Activated naive CD4-positive, alpha-beta T cell treated with Interleukin-2 at 50 U/mL for 16 hours (primary cell): ENCODE data around the gene PTCH1.
A peak's percentile ranks its signal among the peaks of the same experiment; 100 is the strongest.

Source experiments
- DNase-seq: peaks from one replicate; pipeline ENCODE4 v3.0.0-alpha.2; 2020

The PTCH1 gene

DNA sequence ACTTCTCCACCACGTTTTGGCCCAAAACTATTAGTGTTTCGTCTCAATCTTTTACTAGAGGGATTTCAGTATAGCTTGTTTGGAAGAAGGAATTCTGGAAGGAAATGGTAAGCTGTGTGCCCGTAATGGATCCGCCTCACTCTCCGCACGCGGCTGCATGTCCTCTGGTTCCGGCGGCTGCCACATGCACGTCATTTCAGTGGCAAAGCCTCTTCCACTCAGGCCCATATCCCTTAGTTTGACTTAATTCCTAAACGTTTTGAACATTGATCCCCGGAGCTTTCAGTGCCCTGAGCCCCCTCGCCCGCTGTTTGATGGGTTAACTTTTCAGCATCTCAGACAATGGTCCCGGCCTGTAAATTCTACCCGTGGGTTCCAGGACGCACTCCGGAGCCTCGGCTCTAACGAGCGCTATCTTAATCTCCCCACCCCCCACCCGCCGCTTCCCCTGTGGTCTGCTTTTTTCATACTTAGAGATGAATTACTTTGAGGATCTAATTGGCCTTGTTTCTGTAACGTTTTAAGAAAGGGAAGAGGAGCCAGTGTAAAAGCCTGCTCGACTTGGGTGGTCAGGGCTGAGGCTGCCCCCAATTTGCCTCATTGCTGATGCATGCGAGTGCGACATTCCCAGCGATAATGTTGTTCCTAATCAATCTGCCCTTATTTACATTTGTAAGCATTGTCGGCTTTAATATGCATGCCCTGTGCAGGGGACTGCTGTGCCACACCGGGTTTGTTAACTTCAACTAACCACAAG lies 4.6 kb downstream of the PTCH1 start:
- no peak for DNase-seq

DNA sequence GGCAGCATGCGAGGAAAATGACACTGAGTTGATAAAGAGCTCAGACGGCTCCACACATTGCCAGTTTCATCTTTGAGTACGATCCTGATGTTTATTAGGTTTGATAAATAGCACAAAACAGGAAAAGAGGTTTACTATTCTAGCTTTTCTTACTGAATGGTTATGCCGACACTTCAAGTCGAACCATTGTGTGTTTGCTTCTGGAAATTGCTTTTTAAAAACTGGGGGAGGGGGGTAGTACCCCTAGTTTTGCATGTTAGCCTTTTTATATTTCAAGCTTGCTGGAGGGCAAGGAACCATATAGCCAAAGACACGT lies 5.2 kb downstream of the PTCH1 start:
- DNase-seq: no peak

DNA sequence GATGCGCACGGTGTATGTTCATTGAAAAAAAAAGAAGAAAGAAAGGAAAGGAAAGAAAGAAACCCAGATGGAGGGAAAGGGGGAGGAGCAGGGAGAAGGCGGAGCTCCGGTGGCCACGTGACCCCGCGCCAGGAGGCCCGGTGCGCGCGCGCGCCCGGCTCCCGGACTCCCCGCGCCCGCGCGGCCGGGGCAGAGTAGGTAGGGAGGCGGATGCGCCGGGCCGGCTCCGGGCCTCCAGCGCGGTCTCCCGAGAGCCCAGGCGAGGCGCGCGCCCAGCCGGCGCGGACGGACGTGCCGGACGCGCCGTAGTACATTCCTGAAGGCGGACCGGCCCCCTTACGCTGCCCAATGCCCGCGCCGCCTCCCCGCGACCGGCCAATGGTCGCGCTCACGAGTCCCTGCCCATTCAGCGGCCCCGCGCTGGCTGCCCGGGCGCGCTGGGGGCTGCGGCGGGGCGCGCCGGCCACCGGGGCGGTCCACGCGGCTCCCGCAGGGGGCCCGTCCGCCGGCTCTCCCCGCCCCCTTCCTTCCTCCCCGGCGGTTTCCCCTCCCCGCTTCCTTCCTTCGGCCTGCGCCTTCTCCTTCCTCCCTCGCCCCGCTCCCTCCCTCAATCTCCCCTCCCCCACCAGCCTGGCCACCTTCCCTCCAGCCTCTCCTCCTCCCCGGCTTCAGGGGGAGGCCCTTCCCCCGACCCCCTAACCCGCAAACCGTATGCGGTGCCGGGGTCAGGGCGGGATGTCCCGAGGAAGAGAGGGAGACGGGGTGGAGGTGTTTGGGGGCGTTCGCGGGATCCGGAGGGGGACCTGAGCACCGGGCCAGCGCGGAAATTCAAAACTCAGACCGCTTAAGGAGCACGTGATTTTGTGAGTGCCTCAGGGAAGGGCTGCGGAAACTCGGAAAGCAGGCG lies 5.8 kb downstream of the PTCH1 start:
- DNase-seq: peak; percentile 87

DNA sequence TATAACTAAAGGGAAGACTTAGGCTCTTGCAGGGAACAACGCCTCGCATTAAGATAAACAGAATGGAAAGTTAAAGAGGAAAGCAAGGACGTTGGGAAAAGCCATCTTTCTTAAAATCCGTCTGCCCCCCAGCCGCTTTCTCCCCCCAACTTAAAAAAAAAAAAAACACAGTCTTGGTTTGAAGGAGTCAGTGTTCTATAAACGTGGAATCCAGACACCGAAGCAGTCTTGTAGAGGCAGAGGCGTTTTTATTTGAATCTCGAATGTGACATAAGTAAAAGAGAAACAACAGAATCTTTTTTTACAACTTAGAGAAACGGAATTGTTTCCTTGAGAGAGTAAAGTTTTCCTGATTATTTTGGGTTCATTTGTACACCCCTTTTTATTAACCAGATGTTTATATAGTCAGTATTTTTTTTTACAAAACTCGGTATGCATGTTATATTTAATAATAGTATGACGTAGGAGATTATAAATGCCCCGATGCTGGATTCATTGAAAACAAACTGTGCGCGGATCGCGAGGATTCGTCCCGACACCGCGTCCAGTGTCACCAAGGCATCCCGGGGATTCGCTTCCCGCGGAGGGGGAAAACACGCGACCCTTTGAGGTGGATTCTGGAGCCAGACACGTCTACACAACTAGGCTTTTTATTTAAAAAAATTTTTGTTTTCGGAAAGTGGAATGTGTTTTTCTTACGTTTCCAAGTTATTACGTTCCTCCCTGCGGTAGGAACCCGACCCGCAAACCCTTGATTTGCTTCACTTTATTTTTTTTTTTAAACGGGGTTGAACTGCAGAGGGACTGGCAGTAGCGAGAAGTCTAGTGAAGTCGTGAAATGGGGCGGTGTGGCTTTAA lies 6.7 kb downstream of the PTCH1 start:
- no peak for DNase-seq

DNA sequence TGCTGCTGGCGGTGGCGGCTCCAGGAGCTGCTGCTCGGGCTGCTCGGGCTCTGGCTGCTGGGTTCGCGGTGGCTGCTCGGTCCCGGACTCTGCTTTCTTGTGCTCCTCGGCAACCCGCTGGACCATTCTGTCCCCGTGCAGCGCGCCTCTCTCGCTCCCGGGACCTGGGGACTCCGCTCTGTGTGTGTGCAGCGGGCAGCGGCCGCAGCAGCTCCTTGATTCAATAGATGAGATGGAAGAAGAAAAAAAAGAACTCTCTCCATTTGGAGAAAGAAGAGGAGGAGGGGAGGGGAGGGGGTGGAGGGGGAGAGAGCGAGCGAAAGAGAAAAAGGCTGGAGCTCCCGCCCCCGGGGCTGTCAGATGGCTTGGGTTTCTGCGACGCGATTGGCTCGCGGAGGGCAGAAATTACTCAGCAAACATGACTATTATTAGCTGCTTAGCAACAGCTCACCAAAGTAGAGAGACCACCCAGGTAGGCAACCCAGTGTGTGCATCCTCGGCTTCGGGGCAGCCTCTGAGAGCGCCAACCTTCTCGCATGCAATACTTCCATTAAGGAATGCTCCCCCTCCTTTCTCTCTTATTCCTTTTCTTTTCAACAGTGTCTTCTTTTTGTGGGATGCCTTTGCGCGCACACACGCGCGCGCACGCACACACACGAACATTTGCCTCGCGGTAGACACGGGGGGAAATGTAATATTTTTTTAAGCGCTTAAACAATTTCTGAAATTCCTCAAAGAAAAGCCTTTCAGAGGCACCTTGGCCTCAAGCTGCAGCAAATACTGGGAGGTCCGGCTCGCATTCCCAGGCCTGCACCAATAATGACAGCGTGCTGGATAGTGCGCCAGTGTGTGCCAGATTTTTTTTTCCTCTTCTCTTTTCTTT lies 7.6 kb downstream of the PTCH1 start:
- peak; percentile 71 for DNase-seq

DNA sequence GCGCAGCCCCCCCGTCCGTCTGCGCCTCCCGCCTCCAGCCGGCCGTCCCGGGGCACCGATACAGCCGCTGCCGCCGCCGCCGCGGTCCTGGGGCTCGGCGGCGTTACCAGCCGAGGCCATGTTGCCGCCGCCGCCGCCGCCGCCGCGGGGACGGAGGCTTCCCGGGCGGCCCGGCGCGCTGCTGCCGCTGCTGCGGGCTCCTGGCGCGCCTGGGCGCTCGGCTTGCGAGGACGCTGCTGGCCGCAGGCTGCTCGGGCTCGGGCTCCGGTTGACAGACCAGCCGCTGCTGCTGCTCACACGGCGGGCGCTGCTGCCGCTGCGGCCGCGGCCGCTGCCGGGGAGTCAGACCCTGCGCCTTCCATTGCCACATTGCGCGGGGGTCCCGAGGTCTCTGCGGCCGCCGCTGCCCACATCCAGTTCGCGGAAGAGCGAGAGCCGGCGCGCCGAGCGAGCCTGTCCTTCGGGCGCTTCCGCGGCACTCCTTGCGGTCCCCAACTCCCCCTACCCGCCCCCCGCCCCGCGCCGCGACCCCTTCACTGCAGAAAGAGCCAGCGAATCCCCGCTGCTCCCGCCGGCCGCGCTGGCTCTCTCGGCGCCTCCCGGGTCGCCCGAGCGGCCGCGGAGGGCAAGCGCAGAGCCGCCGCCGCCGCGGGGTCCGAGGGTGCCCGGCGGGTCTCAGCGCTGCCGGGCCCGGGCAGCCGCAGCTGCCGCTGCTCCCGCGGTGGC lies 8.4 kb downstream of the PTCH1 start:
- peak; percentile 10 for DNase-seq

DNA sequence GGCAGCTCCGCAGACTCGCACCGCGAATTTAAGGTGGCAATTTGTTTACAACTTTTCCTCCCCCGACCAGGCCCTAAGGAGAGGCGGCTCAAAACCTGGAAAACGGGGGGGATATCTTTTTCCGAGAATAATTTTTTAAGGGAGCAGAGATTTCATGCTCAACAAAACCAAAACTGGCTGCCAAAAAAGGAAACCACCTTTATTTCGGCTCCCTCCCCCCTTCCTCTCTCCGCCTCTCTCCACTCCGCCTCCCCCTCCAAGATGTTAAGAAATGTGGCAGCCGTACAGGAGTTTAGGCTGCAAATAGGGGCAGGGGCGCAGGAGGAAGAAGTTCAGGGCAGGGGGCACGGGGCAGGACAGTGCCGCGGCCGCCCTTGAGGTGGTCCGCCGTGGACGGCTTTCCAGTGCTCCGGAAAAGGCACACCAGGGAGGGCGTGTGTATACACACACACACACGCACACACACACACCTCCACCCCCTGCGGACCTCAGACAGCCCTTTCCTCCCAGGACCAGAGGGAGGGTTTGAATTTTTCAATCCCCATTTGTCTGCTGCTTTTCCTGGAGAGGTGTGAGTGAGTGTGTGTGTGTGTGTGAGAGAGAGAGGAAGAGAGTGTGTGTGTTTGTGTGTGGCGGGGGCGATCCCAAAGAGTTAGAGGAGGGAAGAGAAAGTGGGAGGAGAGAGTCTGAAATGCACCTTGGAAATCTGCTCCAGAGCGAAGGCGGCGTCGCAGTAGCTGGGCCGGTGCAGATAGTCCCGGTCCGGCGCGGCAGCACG lies 9.1 kb downstream of the PTCH1 start:
- peak; percentile 48 for DNase-seq

DNA sequence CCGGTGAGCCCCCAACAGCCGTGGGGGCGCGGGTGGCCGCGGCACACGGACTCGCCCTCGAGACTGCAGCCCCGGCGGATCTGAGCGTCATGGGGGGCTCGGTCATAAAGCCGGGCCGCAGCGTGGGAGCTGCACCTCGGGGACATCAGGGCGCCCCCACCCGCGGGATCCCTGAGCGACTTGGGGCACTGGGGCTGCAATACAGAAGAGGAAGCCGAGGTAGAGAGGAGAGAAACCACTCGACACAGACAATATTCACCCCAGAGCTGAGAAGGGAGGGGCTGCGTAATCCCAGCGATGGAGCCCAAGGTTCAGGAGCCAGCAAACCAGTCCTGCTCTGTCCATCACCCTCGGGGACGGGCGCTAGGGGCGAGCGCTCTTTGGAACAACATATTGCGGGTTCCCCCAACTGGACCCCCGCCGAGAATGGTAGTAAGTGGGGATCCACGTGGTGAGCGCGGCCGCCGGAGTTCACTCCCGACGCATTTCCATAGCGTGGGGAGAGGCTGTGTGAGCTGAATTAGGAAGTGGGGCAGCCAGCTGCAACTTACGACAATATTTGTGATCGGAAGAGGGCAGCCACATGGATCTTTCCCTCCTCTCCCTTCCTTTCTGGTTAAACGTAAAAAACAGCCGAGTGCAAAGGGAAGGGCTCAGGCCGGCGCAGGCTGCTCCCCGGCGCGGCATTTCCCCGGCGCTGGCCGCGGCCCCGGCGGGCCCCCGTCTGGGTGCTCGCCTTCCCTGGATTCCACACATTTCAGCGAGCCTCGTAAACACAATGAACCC lies 9.9 kb downstream of the PTCH1 start:
- peak; percentile 31 for DNase-seq

DNA sequence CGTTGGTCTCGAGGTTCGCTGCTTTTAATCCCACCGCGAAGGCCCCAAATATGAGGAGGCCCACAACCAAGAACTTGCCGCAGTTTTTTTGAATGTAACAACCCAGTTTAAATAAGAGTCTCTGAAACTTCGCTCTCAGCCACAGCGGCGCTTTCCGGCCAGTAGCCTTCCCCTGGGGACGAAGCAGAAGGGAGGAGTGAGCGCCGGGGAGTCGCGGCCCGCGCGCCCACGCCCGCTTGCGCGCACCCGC lies 10.4 kb downstream of the PTCH1 start:
- DNase-seq: no peak

DNA sequence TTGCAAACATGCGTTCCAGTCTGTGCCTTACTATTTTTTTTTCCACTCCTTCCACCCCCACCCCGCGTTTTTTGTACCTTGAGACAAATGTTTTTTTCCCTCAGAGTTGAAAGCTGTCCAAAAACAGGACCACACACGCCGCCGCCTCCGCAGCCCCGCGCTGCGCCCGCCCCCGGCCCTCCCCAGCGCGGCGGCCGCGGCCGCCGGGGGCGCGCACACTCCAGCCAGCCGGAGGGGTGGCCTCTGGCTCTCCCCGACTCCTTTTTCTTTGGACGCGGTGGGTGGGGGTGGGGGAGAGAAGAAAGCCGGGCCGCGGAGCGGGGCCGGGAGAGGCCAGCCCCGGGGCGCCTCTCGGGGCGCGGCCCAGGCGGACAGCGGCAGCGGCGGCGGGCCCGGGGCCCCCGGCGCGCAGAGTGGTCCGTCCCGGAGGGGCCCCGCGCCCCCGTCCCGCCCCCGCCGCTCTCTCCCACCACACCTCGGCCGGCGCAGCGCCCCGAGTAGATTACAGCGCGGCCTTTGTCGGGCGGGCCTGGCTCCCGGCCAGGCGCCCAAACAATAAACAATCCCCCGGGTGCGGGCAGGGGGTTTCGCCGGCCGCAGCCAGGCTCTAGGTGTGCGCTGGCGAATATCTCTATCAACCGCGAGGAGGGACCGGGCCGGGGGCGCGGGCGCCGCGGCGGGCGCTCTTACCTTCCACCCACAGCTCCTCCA lies 10.9 kb downstream of the PTCH1 start:
- DNase-seq: peak; percentile 40

DNA sequence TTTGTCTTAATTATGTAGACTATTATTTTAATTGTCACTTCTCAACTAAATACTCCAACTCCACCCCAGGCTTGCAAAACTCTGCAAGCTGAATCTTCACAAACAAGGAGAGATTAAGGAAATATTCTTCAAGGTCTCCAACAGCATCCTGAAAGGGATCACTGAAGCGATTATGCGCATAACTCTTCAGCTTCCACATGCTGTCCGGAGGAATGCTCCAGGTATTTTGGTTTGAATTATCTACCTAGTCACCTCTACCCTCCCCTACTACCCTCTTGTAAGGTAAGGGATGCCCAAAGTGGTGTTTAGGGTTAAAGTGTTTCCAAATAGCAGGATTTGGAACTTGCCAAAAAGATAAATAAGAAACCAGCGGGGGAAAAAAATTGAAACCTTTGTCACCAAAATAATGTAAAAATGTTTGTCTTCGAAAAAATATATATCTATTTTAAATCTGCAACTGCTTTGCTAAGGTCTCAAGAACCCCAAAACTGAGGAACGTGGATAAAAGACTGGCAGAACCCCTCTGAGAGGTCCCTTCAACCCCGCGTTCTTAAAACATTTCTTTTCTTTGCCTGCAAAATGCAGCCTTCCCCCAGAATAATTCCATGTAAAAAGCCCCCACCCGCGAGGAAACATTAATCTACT lies 11.6 kb downstream of the PTCH1 start:
- DNase-seq: no peak

DNA sequence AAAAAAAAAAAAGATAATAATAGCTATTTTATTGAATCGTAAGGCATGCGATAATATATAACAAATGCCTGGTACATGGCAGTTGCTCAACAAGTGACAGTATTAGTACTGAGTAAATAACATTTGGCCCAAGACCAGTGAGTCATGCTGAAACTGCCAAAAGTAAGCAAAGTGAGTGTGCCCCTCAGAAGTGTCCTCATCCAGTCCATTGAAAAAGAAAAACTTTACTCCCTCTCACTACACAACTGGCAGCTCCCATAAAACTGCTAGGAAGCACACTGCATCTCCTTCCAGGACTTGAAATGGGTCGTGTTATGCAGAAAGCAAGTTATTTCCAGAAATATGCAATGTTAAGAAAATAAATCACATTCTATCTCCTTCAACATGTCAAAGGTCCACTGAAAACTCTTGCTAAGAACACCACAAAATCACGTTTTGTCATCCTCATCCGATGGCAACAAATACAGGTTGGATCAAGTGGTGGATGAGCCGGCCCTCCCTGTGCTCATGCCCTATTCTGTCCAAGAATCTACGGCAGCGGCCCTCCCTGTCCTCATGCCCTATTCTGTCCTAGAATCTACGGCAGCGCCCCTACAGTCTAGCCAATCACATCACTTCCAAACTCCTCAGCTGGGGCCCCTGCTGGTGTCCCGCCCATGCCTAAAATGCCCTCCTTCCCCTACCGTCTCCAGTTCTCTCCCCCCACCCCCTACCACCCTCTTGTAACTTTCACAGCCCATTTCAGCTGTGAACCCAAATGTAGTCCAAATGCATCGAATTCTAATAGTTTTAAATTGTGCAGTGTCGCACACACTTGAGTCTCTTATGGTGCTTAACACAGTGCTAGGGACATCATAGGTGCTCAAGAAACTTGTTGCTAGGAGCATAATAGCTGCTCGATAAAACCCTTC lies 12.5 kb downstream of the PTCH1 start:
- DNase-seq: no peak

DNA sequence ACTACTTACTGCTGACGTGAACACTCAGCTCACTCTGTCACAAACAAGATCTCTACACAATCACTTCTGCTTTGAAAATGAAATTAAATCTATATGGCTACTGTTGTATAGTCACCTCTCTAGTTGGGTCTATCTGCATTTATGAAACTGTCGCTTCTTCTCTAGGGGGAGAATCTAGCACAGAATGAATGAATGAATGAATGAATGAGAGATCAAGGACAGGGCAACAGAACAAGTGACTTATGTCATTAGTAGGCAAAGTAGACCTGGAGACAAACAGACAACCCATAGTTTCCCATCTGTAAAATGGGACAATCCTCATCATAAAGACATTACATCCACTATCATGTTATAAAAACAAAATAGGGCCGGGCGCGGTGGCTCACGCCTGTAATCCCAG lies 13.4 kb downstream of the PTCH1 start:
- DNase-seq: no peak

DNA sequence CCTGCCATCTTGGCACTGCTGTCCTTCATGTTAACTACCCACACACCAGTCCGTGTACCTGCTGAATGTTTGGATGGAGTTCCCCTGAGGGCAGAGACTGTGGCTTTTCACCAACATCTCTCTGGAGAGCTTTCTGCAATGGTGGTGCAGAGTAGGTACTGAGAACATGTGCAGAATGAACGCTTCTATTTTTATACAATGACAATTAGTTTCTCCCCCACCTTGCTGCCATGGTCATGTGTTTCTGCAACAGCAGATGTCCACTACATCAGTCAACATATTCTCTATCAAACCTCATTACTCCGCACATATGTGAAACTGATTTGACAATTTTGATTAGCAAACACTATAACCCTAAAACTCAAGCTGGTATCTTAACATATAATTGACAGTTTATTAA lies 14.5 kb downstream of the PTCH1 start:
- no peak for DNase-seq

DNA sequence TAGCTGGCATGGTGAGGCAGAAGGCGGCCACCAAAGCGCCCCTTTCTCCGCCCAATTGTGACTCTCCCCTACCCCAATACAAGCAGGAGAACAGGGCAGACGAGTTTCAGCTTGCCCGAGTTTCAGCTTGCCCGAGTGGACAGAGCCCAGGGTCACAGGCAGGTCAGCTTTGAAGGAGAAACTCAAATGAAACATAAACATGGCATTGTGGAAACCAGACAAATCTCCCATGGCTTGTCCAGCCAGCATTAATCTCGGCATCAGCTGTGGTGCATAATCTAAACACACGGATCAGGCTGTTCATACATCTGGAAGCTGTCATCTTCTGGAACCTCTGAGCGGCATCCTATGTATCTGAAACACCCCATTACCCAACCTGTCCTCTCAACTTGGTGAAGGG lies 16.9 kb downstream of the PTCH1 start:
- DNase-seq: no peak

DNA sequence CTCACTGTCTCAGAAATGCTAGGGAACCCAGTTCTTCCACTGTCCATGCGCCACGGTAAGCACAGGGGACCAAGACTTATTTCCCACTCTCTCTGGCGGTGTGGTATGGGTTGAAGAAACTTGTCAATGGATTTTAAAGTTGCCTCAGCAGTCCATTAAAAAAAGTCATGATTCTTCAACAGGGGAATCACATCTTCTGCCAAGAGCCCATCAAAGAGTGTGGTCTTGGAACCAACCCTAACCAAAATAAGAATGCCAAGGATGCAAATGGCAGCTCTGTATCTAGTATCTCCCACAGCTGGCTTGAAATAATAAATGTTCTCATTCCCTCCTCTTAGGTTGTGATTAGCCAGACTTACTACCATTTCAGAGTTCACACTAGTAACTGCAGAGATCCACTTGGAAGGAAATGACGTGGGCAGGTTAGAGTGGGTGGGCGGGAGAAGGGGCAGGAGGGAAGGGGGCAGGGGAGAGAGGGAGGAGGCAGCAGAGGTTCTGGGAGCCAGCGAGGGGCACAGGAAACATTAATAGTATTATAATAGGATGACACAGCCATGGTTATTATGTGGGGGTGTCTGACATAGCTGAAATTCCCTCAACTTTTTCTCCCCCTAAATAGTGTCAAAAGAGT lies 17.6 kb downstream of the PTCH1 start:
- DNase-seq: no peak

DNA sequence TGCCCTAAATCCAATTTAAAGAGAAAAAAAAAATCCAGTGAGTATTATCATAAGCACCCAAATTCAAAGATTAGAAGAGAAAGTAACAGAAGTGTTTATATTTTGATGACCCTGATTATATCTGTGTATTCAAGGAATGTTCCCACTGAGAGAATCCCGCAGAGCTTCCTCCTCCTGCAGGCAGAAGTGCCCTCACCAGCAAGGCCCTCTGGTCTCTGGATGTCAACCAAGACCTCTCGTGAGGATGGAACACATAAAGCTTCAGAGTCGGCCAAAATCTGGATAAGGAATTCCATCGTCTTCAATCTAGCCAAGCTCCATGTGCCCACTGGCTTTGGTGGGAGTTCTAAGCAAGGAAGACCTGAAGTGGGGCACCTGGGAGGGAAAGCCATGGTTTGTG lies 18.1 kb downstream of the PTCH1 start:
- no peak for DNase-seq

DNA sequence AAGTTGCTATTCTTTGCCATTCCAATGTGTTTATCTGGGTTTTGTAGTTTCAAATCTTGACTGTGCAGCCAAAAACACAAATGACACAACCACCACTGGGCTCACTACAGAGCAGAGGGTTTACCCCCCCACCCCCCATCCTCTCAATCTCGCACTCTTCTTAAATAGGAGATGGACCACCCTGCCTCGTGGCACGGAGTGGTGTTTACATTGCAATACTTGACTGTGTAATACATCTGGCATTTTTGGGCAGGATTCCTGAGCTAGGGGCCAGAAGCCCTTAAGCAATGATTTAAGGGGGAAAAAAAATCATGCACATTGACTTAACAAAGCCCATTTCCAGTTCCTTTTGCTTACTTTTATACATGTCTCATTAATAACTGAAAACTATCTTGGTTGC lies 19.0 kb downstream of the PTCH1 start:
- DNase-seq: no peak
